Measurements from ENCODE around the gene RNPS1.

RNPS1 gene

DNA sequence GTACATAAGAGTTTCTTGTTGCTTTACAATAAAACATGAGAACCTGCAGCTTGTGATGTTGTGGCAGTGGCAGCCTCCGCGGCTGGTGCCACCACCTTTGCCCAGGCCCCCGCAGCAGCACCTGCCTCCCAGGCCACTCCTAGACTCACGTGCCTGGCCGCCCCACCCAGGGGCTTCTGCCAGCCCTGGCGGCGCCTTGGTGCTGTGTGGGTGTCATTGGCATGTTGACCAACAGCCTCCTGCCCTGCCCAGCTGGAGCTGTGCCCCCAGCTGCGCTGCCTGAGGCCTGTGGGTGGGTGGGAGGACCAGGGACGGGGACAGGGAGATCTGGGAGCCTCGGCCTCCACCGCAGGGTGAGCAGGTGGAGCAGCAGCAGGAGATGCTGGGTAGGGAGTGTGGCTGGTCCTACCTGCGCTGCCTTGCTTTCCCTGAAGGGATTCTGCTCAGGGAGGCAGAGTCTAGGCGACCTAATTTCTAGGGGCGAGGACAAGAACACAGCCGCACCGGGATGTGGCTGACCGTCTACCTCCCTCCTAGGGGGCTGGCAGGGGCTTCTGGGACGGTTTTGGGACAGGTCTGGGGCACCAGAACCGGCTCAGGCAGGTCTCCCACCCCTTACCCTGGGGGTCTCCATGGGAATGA, 32.1 kb downstream of the RNPS1 start:
- DNase-seq (ENCODE audit: low read depth in 2 of 2) = no peak

DNA sequence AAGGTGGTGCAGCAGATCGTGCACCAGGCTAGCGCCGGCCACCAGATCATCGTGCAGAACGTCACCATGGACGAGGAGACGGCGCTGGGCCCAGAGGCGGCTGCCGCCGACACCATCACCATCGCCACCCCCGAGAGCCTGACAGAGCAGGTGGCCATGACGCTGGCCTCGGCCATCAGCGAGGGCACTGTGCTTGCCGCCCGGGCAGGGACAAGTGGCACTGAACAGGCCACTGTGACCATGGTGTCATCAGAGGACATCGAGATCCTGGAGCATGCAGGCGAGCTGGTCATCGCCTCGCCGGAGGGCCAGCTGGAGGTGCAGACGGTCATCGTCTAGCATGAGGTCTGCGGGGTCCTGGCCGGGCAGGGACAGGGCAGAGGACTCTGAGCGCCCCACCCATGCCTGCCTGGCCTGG, 32.7 kb downstream of the RNPS1 start:
- DNase-seq (ENCODE audit: low read depth in 2 of 2) = no peak

- no peak for DNase-seq (ENCODE audit: low read depth in 2 of 2)
These were observed 33.1 kb downstream of the RNPS1 start for GRCh38 chr16:2234813-2235170.

- no peak for DNase-seq (ENCODE audit: low read depth in 2 of 2)
These were observed 33.8 kb downstream of the RNPS1 start for GRCh38 chr16:2233872-2234812.

- no peak for DNase-seq (ENCODE audit: low read depth in 2 of 2)
These were observed 34.7 kb downstream of the RNPS1 start for GRCh38 chr16:2233046-2233775.

- DNase-seq (ENCODE audit: low read depth in 2 of 2) = no peak
These were observed 35.6 kb downstream of the RNPS1 start for GRCh38 chr16:2232094-2232990.

DNA sequence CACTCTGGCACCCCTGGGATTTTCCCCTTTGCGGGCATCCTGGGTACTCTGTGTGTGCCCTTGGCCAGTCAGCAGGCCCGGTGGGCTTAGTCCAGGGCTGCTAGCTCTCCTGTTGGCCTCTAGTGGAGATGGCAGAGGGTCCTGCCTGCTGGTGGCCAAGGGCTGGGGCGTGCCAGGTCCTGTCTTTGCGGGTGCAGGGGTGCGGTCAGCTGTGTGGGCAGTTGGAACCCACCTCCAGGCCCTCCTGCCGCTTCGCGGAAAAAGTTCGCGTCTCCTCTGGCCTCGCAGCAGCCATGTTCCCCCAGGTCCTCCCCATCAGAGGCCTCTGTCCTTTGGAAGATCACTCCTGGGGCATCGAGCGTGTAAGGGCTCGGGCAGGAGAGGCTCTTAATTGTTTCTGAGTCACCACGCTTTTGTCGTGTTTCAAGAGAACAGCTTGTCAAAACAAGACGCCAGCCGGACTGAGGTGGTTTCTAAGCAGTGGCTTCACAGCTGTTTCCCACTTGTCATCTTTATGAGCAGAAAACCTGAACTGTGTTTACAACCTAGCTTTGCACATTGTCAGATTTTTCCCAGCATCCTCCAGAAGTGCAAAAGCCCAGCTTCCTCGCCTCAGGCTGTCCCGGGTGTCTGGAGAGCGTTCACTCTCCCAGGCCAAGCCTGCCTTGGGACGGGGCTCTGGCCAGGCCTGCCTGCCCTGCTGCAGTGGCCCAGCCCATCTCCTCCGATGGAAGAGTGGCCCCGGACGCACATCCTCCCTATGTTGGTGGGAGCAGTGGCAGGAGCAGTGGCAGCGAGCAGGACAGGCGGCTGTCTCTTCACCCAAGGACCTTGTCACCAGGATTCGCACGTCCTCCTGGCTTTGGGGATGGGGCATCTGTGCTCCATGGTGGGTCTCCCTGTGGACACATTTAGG, 36.7 kb downstream of the RNPS1 start:
- no peak for DNase-seq (ENCODE audit: low read depth in 2 of 2)

DNA sequence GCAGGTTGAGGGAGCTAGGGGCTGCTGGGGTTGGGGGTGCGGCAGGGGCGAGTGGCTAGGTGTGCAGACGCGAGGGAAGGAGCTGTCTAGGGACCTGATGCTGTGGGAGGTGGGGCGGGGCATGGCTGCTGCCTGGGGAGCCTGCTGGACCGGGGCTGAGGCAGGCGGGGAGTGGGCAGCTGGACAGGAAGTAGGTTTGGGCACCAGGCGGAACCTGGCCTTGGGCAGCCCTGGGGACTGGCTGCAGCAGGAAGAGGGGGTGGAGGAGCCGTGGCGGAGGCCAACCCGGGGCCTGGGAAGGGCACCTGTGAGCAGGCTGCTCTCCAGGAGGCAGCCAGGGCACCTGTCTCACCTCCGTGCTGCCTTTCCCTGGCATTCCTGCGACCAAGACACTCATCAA, 37.5 kb downstream of the RNPS1 start:
- DNase-seq (ENCODE audit: low read depth in 2 of 2) = no peak

DNA sequence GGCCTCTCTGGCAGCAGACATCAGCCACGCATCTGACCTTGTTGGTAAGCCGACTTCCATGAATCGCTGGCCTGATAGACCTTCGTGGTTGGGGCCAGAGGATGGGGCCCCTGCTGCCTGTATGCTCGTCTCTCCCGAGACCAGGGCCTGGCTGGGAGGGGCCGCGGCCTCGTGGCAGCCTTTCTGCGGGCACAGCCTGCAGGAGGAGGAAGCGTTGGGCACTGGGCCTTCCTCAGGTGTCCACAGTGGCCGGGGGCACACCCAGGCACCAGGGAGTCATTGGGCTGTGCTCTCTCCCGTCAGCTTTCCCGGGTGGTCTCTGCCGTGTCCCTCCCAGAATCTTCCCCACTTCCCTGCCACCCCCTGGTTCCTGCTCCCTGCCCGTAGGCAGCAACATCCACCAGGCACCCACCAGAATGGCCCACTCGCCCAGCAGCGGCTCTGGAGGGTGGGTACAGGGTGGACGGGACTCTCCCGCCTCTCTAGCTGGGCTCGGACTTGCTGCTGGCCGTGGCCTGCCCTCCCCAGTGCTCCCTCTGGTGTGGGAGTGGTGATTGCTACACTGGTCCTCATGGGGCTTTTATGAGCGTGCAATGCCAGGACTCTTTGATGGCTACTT, 38.2 kb downstream of the RNPS1 start:
- DNase-seq (ENCODE audit: low read depth in 2 of 2) = no peak

DNA sequence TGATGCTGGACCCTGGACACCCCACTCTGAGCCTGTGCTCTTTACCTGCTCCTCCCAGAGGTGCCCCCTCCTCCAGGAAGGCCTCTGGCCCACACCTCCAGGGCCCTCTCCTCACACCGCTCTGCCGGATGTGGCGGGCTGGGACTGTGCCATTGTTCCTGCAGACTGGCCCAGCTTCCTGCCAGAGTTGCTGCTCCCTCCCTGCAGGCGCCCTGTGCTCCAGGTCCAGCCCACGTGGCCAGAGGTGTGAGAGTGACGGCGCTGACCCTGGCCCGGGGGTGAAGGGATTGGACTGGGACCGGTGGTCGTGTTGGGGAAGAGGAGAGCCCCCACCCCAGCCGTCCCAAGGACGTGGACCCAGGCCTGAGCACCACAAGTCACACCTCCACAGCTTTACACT, 38.8 kb downstream of the RNPS1 start:
- no peak for DNase-seq (ENCODE audit: low read depth in 2 of 2)

GRCh38 chr16:2228161-2228824, 39.6 kb downstream of the RNPS1 start:
- DNase-seq (ENCODE audit: low read depth in 2 of 2) = no peak

DNA sequence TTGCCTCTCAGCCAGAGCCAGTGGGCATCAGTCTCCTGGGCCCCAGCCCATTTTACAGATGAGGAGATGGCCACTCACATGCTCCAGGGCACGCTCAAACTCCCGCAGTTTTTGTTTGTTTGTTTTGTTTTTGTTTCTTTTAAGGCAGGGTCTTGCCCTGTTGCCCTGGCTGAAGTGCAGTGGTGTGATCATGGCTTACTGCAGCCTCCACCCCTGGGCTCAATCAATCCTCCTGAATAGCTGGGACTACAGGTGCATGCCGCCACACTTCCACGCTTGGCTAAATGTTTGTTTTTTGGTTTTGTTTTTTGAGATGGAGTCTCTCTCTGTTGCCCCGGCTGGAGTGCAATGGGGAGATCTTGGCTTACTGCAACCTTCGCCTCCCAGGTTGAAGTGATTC, 41.0 kb downstream of the RNPS1 start:
- DNase-seq (ENCODE audit: low read depth in 2 of 2) = no peak

DNA sequence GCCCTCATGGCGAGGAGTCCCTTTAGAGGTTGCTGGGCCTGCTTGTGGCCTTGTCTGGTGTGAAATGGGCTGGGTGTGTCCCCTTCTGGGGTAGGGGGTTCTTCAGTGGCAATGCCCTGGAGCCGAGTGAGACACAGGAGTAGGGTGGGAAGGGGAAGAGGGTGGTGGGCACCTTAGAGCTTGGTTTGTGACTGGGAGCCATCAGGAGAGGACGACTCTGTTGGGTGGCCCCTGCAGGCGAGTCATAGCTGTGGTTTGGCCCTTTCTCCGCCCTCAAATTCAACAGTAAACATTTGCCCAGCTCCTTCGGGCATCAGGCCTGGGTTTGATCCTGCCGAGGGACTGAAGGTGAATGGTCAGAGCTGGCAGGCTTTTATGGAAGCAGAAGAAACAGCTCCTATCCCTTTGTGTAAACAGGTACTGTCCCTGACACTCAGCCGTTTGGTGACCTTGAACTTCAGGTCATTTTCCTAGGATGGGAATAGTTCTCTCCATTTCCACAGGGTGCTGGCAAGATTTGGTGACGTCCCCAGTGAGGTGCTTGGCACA, 41.6 kb downstream of the RNPS1 start:
- no peak for DNase-seq (ENCODE audit: low read depth in 2 of 2)

- DNase-seq (ENCODE audit: low read depth in 2 of 2) = no peak
These were observed 43.9 kb downstream of the RNPS1 start for GRCh38 chr16:2223942-2224486.

GRCh38 chr16:2223221-2223941, 44.5 kb downstream of the RNPS1 start, which contains the start of gene E4F1:
TSS of gene E4F1 (plus strand) at chr16:2223591. CDS start at chr16:2223614, 23 bp downstream.
- peak; percentile 99 to 100 for DNase-seq (ENCODE audit: low read depth in 2 of 2)

DNA sequence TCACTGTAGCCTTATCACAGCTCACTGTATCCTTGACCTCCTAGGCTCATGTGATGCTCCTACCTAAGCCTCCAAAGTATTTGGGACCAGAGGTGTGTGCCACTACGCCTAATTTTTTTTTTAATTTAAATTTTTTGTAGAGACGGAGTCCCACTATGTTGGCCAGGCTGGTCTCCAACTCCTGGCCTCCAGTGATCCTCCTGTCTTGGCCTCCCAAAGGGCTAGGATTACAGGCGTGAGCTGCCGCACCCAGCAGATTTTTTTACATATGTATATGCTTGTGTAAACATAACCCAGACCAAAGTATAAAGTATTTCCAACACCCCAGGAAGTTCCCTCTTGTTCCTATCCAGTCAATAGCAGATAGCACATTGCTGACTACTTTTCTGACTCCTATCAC, 51.6 kb downstream of the RNPS1 start:
- DNase-seq (ENCODE audit: low read depth in 2 of 2) = no peak

- no peak for DNase-seq (ENCODE audit: low read depth in 2 of 2)
These were observed 53.3 kb downstream of the RNPS1 start, which contains the start of gene PGP for GRCh38 chr16:2214719-2214968. TSS of gene PGP (minus strand) at chr16:2214840. CDS start at chr16:2214777, 63 bp downstream.

All from activated CD4-positive, alpha-beta T cell treated with anti-CD3 and anti-CD28 coated beads for 24 hours (primary cell).